Measurements from ENCODE around the gene TRMT112.

GRCh38 chr11:64298966-64299846 lies 18.2 kb downstream of the TRMT112 start:
- peak in 1 of 7 experiments; percentile 2 for TF ChIP-seq CTCF (IDR thresholded peaks at IDR 0.05)
- TF ChIP-seq POLR2A (IDR thresholded peaks at IDR 0.05), result no peak

All from body of pancreas (tissue), 4 donors.